ENCODE data around the gene GALNT7. TPM values are rescaled to one million over a fixed set of nuclear protein-coding genes. Genes with fewer than 3 reads are reported as not detected.

The GALNT7 gene
- total and polyA plus RNA-seq, 10 of the 15 experiments (the other 5 are each of a cell fraction or from before 2014, with no cell fraction given), result 14.2 to 33.2 (median 28.9) TPM

DNA sequence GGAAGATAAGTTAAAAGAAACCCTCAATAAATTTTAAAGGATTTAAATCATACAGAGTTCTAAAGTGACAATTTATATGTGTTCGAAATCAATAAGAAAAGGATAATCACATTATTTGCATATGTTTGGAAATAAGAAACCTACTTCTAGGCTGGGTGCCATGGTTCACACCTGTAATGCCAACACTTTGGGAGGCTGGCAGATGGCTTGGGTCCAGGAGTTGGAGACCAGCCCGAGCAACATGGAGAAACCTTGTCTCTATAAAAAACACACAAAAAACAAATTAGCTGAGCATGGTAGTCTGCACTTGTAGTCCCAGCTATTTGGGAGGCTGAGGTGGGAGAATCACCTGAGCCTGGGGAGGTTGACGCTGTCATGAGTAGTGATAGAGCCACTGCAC, 194.1 kb downstream of the GALNT7 start:
- Histone ChIP-seq H3K27me3 (replicated peaks in 1 of 2; ENCODE audit: control insufficient read depth in 2 of 2, insufficient read depth in 2 of 2, low read length in 1 of 2) (no peaks in the 10 kb centered on the region), H4K20me1 (ENCODE audit: control insufficient read depth, insufficient read depth) (no peaks in the 10 kb centered on the region), H2AFZ (ENCODE audit: control insufficient read depth, low read depth, low read length) (no peak overlapping the region), H3K4me3 (no peak overlapping the region), H3K9me3 (replicated peaks; ENCODE audit: control insufficient read depth, insufficient read depth, low read length) (no peaks in the 10 kb centered on the region), H3K9ac (ENCODE audit: control insufficient read depth, insufficient read depth, low read length) (no peak overlapping the region), H3K36me3 (ENCODE audit: control insufficient read depth in 2 of 2, insufficient read depth in 2 of 2, low read length in 1 of 2) (no peaks in the 10 kb centered on the region), H3K79me2 (ENCODE audit: control insufficient read depth, insufficient read depth, low read length) (peaks cover 14% of the 10 kb centered on the region), H3K27ac (ENCODE audit: control insufficient read depth, insufficient read depth) (no peak overlapping the region), H3K4me1 (ENCODE audit: control insufficient read depth, insufficient read depth, low read length) (peaks cover 3% of the 10 kb centered on the region), H3K4me2 (ENCODE audit: control insufficient read depth, insufficient read depth) (no peak overlapping the region)
- FAIRE-seq (no peak), ATAC-seq (no peak), DNase-seq (ENCODE audit: low read depth, low spot score) (no peak)
- ChIA-PET POLR2A (no interaction called here), RAD21 (ENCODE audit: unreplicated experiment) (no interaction called here), SMC1A (ENCODE audit: uncharacterized antibody, unreplicated experiment) (interaction anchor here (0.6 to 1.5 kb wide), 2 partner anchors 9 to 159 kb away, joined by 3 to 4 read pairs; no protein-coding TSS in a partner anchor), CTCF (interaction anchor here (1.9 kb wide), 1 partner anchor 61 kb away, joined by 4 read pairs; no protein-coding TSS in a partner anchor)
- intact Hi-C loops (cut with micrococcal nuclease; ENCODE audit: unreplicated experiment), result no loop called here
- BruUV-seq (replicated peaks), result no TSS peak
- in situ Hi-C loops (cut with MboI), result no loop called here
- WGBS (ENCODE audit: insufficient coverage, insufficient replicate concordance, low lambda C conversion rate, missing lambda C conversion rate), result 96% methylated on average over 3 of the region's 3 CpGs
- no peak for TF ChIP-seq BMI1 (IDR thresholded peaks at IDR 0.05; ENCODE audit: borderline replicate concordance)
- no peak for TF ChIP-seq NRF1 (conservative IDR thresholded peaks at IDR 0.05; ENCODE audit: low read depth, low read length)
- TF ChIP-seq, protein P1, sequence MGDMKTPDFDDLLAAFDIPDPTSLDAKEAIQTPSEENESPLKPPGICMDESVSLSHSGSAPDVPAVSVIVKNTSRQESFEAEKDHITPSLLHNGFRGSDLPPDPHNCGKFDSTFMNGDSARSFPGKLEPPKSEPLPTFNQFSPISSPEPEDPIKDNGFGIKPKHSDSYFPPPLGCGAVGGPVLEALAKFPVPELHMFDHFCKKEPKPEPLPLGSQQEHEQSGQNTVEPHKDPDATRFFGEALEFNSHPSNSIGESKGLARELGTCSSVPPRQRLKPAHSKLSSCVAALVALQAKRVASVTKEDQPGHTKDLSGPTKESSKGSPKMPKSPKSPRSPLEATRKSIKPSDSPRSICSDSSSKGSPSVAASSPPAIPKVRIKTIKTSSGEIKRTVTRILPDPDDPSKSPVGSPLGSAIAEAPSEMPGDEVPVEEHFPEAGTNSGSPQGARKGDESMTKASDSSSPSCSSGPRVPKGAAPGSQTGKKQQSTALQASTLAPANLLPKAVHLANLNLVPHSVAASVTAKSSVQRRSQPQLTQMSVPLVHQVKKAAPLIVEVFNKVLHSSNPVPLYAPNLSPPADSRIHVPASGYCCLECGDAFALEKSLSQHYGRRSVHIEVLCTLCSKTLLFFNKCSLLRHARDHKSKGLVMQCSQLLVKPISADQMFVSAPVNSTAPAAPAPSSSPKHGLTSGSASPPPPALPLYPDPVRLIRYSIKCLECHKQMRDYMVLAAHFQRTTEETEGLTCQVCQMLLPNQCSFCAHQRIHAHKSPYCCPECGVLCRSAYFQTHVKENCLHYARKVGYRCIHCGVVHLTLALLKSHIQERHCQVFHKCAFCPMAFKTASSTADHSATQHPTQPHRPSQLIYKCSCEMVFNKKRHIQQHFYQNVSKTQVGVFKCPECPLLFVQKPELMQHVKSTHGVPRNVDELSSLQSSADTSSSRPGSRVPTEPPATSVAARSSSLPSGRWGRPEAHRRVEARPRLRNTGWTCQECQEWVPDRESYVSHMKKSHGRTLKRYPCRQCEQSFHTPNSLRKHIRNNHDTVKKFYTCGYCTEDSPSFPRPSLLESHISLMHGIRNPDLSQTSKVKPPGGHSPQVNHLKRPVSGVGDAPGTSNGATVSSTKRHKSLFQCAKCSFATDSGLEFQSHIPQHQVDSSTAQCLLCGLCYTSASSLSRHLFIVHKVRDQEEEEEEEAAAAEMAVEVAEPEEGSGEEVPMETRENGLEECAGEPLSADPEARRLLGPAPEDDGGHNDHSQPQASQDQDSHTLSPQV (IDR thresholded peaks at IDR 0.05), result no peak
- TF ChIP-seq, protein P2, sequence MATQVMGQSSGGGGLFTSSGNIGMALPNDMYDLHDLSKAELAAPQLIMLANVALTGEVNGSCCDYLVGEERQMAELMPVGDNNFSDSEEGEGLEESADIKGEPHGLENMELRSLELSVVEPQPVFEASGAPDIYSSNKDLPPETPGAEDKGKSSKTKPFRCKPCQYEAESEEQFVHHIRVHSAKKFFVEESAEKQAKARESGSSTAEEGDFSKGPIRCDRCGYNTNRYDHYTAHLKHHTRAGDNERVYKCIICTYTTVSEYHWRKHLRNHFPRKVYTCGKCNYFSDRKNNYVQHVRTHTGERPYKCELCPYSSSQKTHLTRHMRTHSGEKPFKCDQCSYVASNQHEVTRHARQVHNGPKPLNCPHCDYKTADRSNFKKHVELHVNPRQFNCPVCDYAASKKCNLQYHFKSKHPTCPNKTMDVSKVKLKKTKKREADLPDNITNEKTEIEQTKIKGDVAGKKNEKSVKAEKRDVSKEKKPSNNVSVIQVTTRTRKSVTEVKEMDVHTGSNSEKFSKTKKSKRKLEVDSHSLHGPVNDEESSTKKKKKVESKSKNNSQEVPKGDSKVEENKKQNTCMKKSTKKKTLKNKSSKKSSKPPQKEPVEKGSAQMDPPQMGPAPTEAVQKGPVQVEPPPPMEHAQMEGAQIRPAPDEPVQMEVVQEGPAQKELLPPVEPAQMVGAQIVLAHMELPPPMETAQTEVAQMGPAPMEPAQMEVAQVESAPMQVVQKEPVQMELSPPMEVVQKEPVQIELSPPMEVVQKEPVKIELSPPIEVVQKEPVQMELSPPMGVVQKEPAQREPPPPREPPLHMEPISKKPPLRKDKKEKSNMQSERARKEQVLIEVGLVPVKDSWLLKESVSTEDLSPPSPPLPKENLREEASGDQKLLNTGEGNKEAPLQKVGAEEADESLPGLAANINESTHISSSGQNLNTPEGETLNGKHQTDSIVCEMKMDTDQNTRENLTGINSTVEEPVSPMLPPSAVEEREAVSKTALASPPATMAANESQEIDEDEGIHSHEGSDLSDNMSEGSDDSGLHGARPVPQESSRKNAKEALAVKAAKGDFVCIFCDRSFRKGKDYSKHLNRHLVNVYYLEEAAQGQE (IDR thresholded peaks at IDR 0.05; ENCODE audit: low read depth, low read length), result no peak
- TF ChIP-seq, protein P3, sequence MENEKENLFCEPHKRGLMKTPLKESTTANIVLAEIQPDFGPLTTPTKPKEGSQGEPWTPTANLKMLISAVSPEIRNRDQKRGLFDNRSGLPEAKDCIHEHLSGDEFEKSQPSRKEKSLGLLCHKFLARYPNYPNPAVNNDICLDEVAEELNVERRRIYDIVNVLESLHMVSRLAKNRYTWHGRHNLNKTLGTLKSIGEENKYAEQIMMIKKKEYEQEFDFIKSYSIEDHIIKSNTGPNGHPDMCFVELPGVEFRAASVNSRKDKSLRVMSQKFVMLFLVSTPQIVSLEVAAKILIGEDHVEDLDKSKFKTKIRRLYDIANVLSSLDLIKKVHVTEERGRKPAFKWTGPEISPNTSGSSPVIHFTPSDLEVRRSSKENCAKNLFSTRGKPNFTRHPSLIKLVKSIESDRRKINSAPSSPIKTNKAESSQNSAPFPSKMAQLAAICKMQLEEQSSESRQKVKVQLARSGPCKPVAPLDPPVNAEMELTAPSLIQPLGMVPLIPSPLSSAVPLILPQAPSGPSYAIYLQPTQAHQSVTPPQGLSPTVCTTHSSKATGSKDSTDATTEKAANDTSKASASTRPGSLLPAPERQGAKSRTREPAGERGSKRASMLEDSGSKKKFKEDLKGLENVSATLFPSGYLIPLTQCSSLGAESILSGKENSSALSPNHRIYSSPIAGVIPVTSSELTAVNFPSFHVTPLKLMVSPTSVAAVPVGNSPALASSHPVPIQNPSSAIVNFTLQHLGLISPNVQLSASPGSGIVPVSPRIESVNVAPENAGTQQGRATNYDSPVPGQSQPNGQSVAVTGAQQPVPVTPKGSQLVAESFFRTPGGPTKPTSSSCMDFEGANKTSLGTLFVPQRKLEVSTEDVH (IDR thresholded peaks at IDR 0.05; ENCODE audit: low read depth, partially characterized antibody), result no peak
- no peak for TF ChIP-seq RUNX3 (IDR thresholded peaks at IDR 0.05; ENCODE audit: low read length)
- TF ChIP-seq MEF2B (IDR thresholded peaks at IDR 0.05; ENCODE audit: partially characterized antibody, poor library complexity, severe bottlenecking), result no peak
- no peak for TF ChIP-seq WRNIP1 (IDR thresholded peaks at IDR 0.05; ENCODE audit: borderline replicate concordance, low read depth, low read length)
- TF ChIP-seq SMAD1 (IDR thresholded peaks at IDR 0.05; ENCODE audit: low read depth, partially characterized antibody), result no peak
- no peak for TF ChIP-seq POLR2AphosphoS5 (IDR thresholded peaks at IDR 0.05; ENCODE audit: low read length)
- TF ChIP-seq, protein P4, sequence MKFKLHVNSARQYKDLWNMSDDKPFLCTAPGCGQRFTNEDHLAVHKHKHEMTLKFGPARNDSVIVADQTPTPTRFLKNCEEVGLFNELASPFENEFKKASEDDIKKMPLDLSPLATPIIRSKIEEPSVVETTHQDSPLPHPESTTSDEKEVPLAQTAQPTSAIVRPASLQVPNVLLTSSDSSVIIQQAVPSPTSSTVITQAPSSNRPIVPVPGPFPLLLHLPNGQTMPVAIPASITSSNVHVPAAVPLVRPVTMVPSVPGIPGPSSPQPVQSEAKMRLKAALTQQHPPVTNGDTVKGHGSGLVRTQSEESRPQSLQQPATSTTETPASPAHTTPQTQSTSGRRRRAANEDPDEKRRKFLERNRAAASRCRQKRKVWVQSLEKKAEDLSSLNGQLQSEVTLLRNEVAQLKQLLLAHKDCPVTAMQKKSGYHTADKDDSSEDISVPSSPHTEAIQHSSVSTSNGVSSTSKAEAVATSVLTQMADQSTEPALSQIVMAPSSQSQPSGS (IDR thresholded peaks at IDR 0.05; ENCODE audit: low read length), result no peak

Data from GM12878 (cell line).